GM18517 (cell line): ENCODE data around the gene NDST1.
"Not testable (repeated sequence)": the region's sequence is repeated elsewhere in the genome, so short reads cannot be mapped to it uniquely, and the experiment has no call there.

Experiments
- ATAC-seq: cut with Tn5 transposase; IDR thresholded peaks from one replicate; pipeline ENCODE4 v1.9.1; 2021; ENCODE audit warnings: mild to moderate bottlenecking, moderate library complexity; ENCODE audit not compliant: unreplicated experiment

Gene NDST1

DNA sequence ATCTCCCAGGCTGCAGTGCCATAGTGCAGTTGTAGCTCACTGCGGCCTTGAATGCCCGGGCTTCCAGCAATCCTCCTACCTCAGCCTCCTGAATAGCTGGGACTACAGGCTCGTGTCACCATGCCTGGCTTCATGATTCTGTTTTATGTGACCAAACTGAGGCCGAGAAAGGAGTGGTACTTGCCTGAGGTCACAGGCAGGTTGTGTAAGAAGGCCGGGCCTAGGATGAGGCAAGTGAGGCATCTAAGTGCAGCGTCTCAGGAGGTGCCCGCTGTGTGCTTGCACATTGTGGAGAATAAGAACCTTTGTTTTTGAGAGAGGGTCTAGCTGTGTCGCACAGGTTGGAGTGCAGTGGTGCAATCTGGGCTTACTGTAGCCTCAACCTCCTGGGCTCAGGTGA lies 2.1 kb upstream of the NDST1 start:
- ATAC-seq = no peak

DNA sequence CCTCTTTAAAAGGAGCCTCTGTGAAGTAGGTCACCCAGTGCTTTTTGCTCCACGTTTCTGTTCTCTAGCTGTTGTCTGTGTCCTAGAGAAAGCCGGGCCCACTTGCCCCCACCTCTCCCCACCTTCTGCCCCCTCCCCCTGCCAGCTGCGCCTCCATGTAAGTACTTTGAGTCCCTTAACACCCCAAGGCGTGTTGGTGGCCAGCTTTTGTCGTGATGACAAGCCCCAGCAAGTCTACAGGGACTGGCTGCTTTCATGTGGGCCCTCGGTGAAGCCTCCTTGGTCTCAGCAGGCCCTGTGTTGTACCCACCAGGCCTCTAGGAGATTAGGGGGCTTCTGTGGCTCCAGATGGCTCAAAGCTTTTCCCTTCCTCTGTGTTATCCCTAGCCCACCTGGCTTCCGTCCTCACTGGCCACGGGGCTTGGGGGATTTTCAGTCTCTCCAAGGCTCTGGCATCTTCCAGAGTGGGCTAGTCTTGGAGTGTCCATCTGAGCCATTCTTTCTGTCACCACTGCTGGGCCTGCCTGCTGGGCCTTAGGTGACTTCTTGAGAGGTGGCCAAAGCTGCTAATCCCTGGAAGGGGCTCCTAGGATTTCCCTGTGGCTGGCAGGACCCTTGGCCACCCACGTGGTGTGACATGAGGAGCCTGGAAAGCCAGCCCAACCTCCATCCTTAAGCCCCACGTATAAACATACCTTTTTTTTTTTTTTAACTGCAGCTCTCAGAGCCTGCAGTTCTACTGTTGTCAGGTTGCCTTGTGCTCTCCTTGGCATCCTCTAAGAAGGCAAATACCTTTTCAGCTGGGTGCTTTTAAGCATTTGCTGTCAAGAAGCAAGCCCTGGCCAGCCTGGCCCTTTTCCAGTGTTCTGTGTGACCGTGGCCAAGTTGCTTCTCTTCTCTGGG lies 1.1 kb upstream of the NDST1 start:
- ATAC-seq = no peak

GRCh38 chr5:150508277-150508640 lies 328 bp downstream of the NDST1 start:
- ATAC-seq = no peak

- no peak for ATAC-seq
Measured at GRCh38 chr5:150508828-150509227, 897 bp downstream of the NDST1 start.

DNA sequence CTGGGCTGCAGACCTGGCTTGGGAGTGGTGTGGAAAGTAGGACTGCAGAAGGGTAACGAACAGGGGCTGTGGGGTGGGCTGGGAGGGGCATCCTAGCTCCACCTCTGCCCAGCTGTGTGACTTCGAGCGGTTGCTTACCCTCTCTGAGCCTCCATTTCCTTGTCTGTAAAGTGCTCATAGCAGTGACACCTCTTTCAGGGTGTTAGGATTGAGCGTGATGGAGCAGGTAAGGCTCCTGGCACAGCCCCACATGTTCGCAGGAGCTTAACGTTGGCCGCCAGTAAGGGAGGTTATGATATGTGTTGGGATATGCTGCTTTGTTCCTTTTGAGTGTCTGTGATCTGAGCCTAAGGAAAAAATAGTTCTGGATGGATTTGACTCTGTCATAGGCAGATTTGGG lies 2.1 kb downstream of the NDST1 start:
- no peak for ATAC-seq

- no peak for ATAC-seq
Measured at GRCh38 chr5:150510460-150511263, 2.7 kb downstream of the NDST1 start.

- no peak for ATAC-seq
Measured at GRCh38 chr5:150511578-150512367, 3.8 kb downstream of the NDST1 start.

GRCh38 chr5:150512368-150512747 lies 4.4 kb downstream of the NDST1 start:
- no peak for ATAC-seq

GRCh38 chr5:150513375-150514309 lies 5.7 kb downstream of the NDST1 start:
- no peak for ATAC-seq

GRCh38 chr5:150514708-150515211 lies 6.8 kb downstream of the NDST1 start:
- no peak for ATAC-seq

GRCh38 chr5:150515446-150515845 lies 7.5 kb downstream of the NDST1 start:
- no peak for ATAC-seq

- ATAC-seq = no peak
Measured at GRCh38 chr5:150516011-150516410, 8.1 kb downstream of the NDST1 start.

DNA sequence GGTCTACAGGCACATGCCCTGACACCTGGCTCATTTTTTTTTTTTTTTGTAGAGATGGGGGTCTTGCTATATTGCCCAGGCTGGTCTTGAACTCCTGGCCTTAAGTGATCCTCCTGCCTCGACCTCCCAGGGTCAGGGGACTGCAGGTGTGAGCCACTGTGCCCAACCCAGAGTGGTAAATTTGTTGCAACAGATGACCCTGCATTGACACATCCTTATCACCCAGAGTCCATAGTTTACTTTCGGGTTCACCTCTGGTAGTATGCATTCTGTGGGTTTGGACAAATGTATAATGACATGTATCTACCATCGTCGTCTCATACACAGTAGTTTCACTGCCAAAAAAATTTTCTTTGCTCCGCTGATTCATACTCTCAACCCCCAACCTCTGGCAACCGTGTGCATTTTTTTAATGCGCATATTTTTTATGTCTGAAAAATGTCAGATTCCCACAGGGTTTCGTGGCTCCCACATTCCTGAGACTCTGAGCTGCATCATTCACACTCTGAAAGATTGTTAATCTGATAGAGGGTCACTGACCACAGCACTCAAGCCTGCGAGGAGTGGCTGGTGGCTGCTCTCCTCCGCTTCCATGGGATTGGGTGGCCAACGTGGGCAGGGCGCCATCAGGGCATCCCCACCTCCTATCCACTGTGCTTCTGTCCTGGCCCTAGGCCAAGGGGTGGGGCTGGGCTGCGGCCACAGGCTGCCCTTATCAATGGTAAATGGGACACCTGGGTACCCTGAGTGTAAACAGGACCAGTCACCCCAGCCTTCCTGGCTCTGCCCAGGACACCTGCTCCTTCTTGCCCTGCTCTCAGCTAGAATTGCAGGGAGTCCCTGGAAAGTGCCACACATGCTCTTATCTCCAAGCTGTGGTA lies 9.6 kb downstream of the NDST1 start:
- no peak for ATAC-seq

GRCh38 chr5:150518712-150519559 lies 11.0 kb downstream of the NDST1 start:
- not testable (repeated sequence) for ATAC-seq

GRCh38 chr5:150519560-150519945 lies 11.6 kb downstream of the NDST1 start:
- ATAC-seq = no peak

- no peak for ATAC-seq
Measured at GRCh38 chr5:150519978-150520377, 12.0 kb downstream of the NDST1 start.

- no peak for ATAC-seq
Measured at GRCh38 chr5:150520747-150521521, 13.0 kb downstream of the NDST1 start.

- no peak for ATAC-seq
Measured at GRCh38 chr5:150521522-150521817, 13.5 kb downstream of the NDST1 start.
